Activated naive CD8-positive, alpha-beta T cell treated with anti-CD3 and anti-CD28 coated beads for 36 hours (primary cell): Measurements from ENCODE around the gene TMEM187. TPM values are rescaled to one million over a fixed set of nuclear protein-coding genes. Genes with fewer than 3 reads are reported as not detected.

Experiments
- DNase-seq: peaks from one replicate; pipeline ENCODE4 v3.0.0; 2021
- H3K27ac Mint-ChIP-seq: one replicate; pipeline ENCODE4 v1.8.0; 2022; ENCODE audit warnings: mild to moderate bottlenecking, moderate library complexity, mixed read lengths
- H3K27me3 Mint-ChIP-seq: one replicate; pipeline ENCODE4 v1.8.0; 2022; ENCODE audit warnings: mild to moderate bottlenecking, mixed read lengths
- H3K36me3 Mint-ChIP-seq: one replicate; pipeline ENCODE4 v1.8.0; 2021; ENCODE audit warnings: mild to moderate bottlenecking, mixed read lengths
- H3K4me1 Mint-ChIP-seq: one replicate; pipeline ENCODE4 v1.8.0; 2021; ENCODE audit warnings: mixed read lengths
- H3K4me3 Mint-ChIP-seq: one replicate; pipeline ENCODE4 v1.8.0; 2022; ENCODE audit warnings: mild to moderate bottlenecking, moderate library complexity, mixed read lengths
- H3K9me3 Mint-ChIP-seq: one replicate; pipeline ENCODE4 v1.8.0; 2022; ENCODE audit warnings: mixed read lengths
- total RNA-seq, 2 experiments: library from RNA; stranded (reverse); gene quantifications; one replicate each; pipeline ENCODE4 v1.2.3, GENCODE V29; 2021

TMEM187 gene
- 1 to 10 TPM; 3.4 to 6.2 TPM for total RNA-seq

- peak within 1 kb of the TSS; percentile 100 for H3K27ac Mint-ChIP-seq
- peaks cover 29% of the 10 kb centered on the region for H3K36me3 Mint-ChIP-seq
- DNase-seq: peak; percentile 90
- H3K9me3 Mint-ChIP-seq: no peaks in the 10 kb centered on the region
- peak within 1 kb of the TSS; percentile 100 for H3K4me3 Mint-ChIP-seq
- peaks cover 22% of the 10 kb centered on the region for H3K4me1 Mint-ChIP-seq
- H3K27me3 Mint-ChIP-seq: no peaks in the 10 kb centered on the region
Observed at GRCh38 chrX:153972368-153973126, at the start of gene TMEM187. Gene TMEM187 (plus strand): TSS chrX:153972754. CDS start chrX:153982063, 9,309 bp downstream.

GRCh38 chrX:153922932-153923857 lies 49.4 kb upstream of the TMEM187 start:
- H3K27ac Mint-ChIP-seq: peak overlapping the region; percentile 97
- H3K27me3 Mint-ChIP-seq: no peaks in the 10 kb centered on the region
- no peaks in the 10 kb centered on the region for H3K9me3 Mint-ChIP-seq
- H3K4me3 Mint-ChIP-seq: peak overlapping the region; percentile 94
- peaks cover 30% of the 10 kb centered on the region for H3K36me3 Mint-ChIP-seq
- H3K4me1 Mint-ChIP-seq: peaks cover 12% of the 10 kb centered on the region
- no peak for DNase-seq

- Mint-ChIP-seq H3K27me3 (no peaks in the 10 kb centered on the region), H3K4me1 (peaks cover 18% of the 10 kb centered on the region), H3K4me3 (peak overlapping the region; percentile 94), H3K36me3 (peaks cover 35% of the 10 kb centered on the region), H3K9me3 (no peaks in the 10 kb centered on the region), H3K27ac (peak overlapping the region; percentile 97)
- peak; percentile 37 for DNase-seq
Observed at GRCh38 chrX:153924149-153924861, 48.2 kb upstream of the TMEM187 start.

- H3K4me3 Mint-ChIP-seq: peak overlapping the region; percentile 94
- H3K4me1 Mint-ChIP-seq: peaks cover 21% of the 10 kb centered on the region
- H3K9me3 Mint-ChIP-seq: no peaks in the 10 kb centered on the region
- peak overlapping the region; percentile 97 for H3K27ac Mint-ChIP-seq
- peaks cover 29% of the 10 kb centered on the region for H3K36me3 Mint-ChIP-seq
- no peak for DNase-seq
- no peaks in the 10 kb centered on the region for H3K27me3 Mint-ChIP-seq
Observed at GRCh38 chrX:153925387-153925738, 47.2 kb upstream of the TMEM187 start.

GRCh38 chrX:153925739-153926551 lies 46.6 kb upstream of the TMEM187 start, which contains the start of gene ARHGAP4:
Gene ARHGAP4 (minus strand): TSS chrX:153926264. CDS start chrX:153926202, 62 bp downstream.
- no peaks in the 10 kb centered on the region for H3K27me3 Mint-ChIP-seq
- H3K9me3 Mint-ChIP-seq: no peaks in the 10 kb centered on the region
- peaks cover 23% of the 10 kb centered on the region for H3K4me1 Mint-ChIP-seq
- peak within 1 kb of the TSS; percentile 94 for H3K4me3 Mint-ChIP-seq
- peak; percentile 74 for DNase-seq
- H3K36me3 Mint-ChIP-seq: peaks cover 29% of the 10 kb centered on the region
- peak within 1 kb of the TSS; percentile 97 for H3K27ac Mint-ChIP-seq

GRCh38 chrX:153926552-153926857 lies 46.0 kb upstream of the TMEM187 start:
- peaks cover 29% of the 10 kb centered on the region for H3K36me3 Mint-ChIP-seq
- H3K4me1 Mint-ChIP-seq: peaks cover 24% of the 10 kb centered on the region
- no peaks in the 10 kb centered on the region for H3K9me3 Mint-ChIP-seq
- no peaks in the 10 kb centered on the region for H3K27me3 Mint-ChIP-seq
- H3K4me3 Mint-ChIP-seq: peak overlapping the region; percentile 85
- peak overlapping the region; percentile 97 for H3K27ac Mint-ChIP-seq
- no peak for DNase-seq

GRCh38 chrX:153926858-153927671 lies 45.5 kb upstream of the TMEM187 start:
- DNase-seq: peak; percentile 79
- peaks cover 24% of the 10 kb centered on the region for H3K4me1 Mint-ChIP-seq
- H3K4me3 Mint-ChIP-seq: peak overlapping the region; percentile 85
- H3K27me3 Mint-ChIP-seq: no peaks in the 10 kb centered on the region
- H3K9me3 Mint-ChIP-seq: no peaks in the 10 kb centered on the region
- peak overlapping the region; percentile 97 for H3K27ac Mint-ChIP-seq
- peaks cover 32% of the 10 kb centered on the region for H3K36me3 Mint-ChIP-seq

- Mint-ChIP-seq H3K36me3 (peaks cover 30% of the 10 kb centered on the region), H3K4me1 (peaks cover 20% of the 10 kb centered on the region), H3K27ac (peak overlapping the region; percentile 97), H3K27me3 (no peaks in the 10 kb centered on the region), H3K9me3 (no peaks in the 10 kb centered on the region), H3K4me3 (peak overlapping the region; percentile 85)
- DNase-seq: no peak
Observed at GRCh38 chrX:153927672-153927921, 45.0 kb upstream of the TMEM187 start.

- Mint-ChIP-seq H3K27me3 (no peaks in the 10 kb centered on the region), H3K9me3 (no peaks in the 10 kb centered on the region), H3K36me3 (peaks cover 29% of the 10 kb centered on the region), H3K4me1 (peaks cover 20% of the 10 kb centered on the region), H3K4me3 (peak overlapping the region; percentile 87), H3K27ac (peak overlapping the region; percentile 97)
- DNase-seq: peak; percentile 95
Observed at GRCh38 chrX:153927922-153928760, 44.4 kb upstream of the TMEM187 start.

- Mint-ChIP-seq H3K27ac (peak overlapping the region; percentile 68), H3K36me3 (peaks cover 27% of the 10 kb centered on the region), H3K9me3 (no peaks in the 10 kb centered on the region), H3K4me1 (peaks cover 16% of the 10 kb centered on the region), H3K27me3 (no peaks in the 10 kb centered on the region), H3K4me3 (peak overlapping the region; percentile 74)
- no peak for DNase-seq
Observed at GRCh38 chrX:153928846-153929245, 43.7 kb upstream of the TMEM187 start.

- H3K27ac Mint-ChIP-seq: peak overlapping the region; percentile 29
- no peaks in the 10 kb centered on the region for H3K9me3 Mint-ChIP-seq
- H3K27me3 Mint-ChIP-seq: no peaks in the 10 kb centered on the region
- peaks cover 16% of the 10 kb centered on the region for H3K4me1 Mint-ChIP-seq
- peak overlapping the region; percentile 74 for H3K4me3 Mint-ChIP-seq
- DNase-seq: no peak
- peaks cover 25% of the 10 kb centered on the region for H3K36me3 Mint-ChIP-seq
Observed at GRCh38 chrX:153929576-153929975, 43.0 kb upstream of the TMEM187 start.

GRCh38 chrX:153930011-153930910 lies 42.3 kb upstream of the TMEM187 start:
- H3K36me3 Mint-ChIP-seq: peaks cover 18% of the 10 kb centered on the region
- peak overlapping the region; percentile 62 for H3K27ac Mint-ChIP-seq
- H3K4me3 Mint-ChIP-seq: peak overlapping the region; percentile 32

More at GRCh38 chrX:153930011-153930910, 42.3 kb upstream of the TMEM187 start:
- peaks cover 16% of the 10 kb centered on the region for H3K4me1 Mint-ChIP-seq
- no peak for DNase-seq
- no peaks in the 10 kb centered on the region for H3K27me3 Mint-ChIP-seq
- H3K9me3 Mint-ChIP-seq: no peaks in the 10 kb centered on the region
